KOPT-K1 (cell line): ENCODE measurements around the gene ZNF462.
"Not testable (repeated sequence)": the region's sequence is repeated elsewhere in the genome, so short reads cannot be mapped to it uniquely, and the experiment has no call there.

Source experiments
- H3K27ac ChIP-seq: fragments of 200-600 bp; sonication (generic); 2 replicates; pipeline ENCODE4 v1.5.1; 2016; ENCODE audit warnings: antibody characterized with exemption, mild to moderate bottlenecking, low read depth, low read length; ENCODE audit not compliant: poor library complexity, severe bottlenecking
- H3K36me3 ChIP-seq: fragments of 200-600 bp; sonication (generic); 2 replicates; pipeline ENCODE4 v1.5.1; 2017; ENCODE audit warnings: antibody characterized with exemption, mild to moderate bottlenecking, low read length, moderate library complexity; ENCODE audit not compliant: insufficient read depth
- H3K9me3 ChIP-seq: fragments of 200-600 bp; sonication (generic); 2 replicates; pipeline ENCODE4 v1.5.1; 2017; ENCODE audit warnings: antibody characterized with exemption, low read length, mild to moderate bottlenecking; ENCODE audit not compliant: insufficient read depth, poor library complexity, severe bottlenecking

Gene ZNF462

DNA sequence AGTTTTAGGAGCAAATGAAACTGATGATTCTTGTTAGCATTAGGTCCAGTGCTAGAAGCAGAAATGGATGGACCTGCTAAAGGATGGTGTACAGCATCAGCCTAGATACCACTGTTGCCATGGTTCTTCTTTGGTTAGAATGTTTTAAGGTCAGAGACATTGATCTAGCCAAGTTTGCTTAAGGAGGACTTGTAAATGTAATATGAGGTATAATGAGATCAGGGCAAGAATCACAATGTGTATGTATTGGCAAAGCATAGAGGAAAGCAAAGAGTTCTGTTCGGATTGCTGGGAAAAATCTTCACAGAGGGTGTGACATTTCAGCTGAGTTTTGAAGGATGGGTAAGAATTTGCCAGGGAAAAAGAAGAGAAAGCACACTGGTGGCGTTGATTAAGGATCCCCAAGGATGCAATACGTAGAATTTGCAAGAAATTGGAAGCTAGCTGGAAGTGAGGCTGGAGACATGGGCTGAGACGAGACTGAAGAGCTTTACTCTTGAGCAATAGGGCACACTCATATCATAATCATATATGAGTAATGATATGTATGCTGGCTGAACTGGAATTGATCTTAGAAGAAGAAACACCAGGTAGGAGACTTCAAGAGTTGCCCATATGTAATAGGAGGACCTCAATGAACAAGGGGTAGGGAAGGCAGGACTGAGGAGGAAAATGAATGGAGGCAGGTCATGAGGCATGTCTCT is 102.0 kb downstream of the ZNF462 start:
- no peak overlapping the region for H3K27ac ChIP-seq
- H3K36me3 ChIP-seq: no peaks in the 10 kb centered on the region
- H3K9me3 ChIP-seq: no peaks in the 10 kb centered on the region

DNA sequence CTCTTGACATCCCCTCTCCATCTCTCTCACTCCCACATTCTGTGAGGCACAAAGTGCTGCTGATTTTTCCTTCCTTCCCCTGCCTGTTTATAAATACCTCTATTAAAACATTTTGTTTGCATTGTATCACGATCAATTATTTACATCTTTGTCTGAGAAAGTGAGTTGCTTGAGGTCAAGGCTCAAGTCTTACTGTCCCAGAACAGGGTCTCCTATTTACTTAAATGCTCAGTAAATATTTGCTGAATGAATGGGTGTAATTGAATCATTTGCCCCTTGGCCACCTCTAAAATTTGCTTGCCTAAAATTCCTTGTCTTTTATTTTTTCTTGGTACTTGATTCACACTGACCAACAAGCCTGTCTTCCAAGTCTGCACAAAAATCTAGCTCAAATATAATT is 103.5 kb downstream of the ZNF462 start:
- Histone ChIP-seq H3K27ac (no peak overlapping the region), H3K9me3 (no peaks in the 10 kb centered on the region), H3K36me3 (no peaks in the 10 kb centered on the region)

DNA sequence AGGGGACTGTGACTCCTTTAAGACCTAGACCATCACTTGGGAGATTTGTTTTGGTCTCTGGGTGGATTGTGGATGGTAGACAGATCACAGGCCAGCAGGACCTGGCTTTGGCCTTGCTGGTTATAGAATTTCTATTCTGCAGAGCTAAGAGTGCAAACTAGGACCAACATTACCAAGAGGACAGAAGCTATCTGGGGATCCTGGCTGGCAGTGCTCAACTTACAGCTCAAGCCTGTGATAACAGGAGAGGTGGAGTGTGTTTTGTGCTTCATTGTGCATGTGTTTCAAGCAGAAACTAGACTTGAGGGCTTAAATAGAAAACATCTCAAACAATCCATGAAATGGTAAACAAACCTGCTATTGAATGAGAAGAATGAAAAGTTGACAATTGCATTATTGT is 106.7 kb downstream of the ZNF462 start:
- no peaks in the 10 kb centered on the region for H3K36me3 ChIP-seq

DNA sequence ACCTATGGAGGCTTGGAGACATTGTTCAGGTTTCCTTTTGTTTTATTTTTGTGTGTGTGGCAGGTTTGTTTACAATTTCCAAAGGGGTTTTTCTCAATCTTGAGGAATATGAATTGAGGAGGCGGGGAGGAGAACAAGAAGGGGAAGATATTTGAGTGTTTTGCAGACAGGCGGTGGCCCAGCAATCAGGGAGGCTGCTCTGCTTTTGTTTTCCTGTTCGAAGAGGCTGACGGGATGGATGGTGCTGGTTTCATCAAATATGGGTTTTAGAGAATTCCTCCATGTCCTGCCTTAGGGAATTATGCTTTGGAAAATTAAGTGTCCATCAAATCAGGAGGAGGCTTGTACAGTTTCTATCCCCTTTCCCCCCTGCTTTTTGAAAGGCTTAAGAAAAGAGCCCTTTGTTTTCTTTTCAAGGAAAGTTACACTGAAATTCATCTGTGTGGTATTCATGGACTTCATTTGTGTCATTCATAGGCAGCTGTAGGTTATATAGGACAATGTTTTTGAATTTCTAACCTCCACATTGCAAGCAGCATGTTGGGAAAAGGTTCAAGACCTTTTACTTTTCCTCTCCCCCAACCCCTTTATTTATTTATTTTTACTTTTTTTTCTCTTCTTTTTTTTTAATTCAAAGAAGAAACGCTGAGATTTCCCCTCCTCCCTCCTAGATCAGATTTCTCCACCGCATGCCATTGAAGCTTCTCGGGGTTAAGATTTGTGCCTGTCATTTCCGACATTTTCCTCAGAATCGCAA is 107.4 kb downstream of the ZNF462 start:
- Histone ChIP-seq H3K36me3 (no peaks in the 10 kb centered on the region), H3K9me3 (no peaks in the 10 kb centered on the region), H3K27ac (no peak overlapping the region)

More for the DNA sequence above, 106.7 kb downstream of the ZNF462 start:
- H3K9me3 ChIP-seq: no peaks in the 10 kb centered on the region
- H3K27ac ChIP-seq: no peak overlapping the region

DNA sequence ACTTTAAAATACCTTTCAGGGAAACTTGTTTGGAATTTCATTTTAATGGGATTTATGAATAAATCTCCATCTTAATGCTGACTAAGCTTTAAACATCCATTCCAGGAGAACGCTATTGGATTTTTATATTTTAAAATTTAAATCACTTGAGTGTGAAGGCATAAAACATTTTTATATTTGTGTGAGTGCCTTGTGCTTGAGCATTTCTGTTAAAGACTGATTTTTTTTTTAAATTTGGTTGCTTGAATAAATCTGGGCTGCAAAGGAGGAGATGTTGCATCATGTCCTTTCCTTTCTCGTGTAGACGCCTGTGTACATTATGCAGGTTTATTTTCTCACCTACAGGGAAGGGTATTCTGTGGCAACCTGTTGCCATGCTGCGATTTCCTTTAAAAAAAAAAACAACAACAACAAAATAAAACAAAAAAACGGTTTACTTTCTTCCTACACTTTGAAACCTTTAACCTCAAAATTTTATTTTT is 108.1 kb downstream of the ZNF462 start:
- no peaks in the 10 kb centered on the region for H3K9me3 ChIP-seq
- no peak overlapping the region for H3K27ac ChIP-seq
- no peaks in the 10 kb centered on the region for H3K36me3 ChIP-seq

DNA sequence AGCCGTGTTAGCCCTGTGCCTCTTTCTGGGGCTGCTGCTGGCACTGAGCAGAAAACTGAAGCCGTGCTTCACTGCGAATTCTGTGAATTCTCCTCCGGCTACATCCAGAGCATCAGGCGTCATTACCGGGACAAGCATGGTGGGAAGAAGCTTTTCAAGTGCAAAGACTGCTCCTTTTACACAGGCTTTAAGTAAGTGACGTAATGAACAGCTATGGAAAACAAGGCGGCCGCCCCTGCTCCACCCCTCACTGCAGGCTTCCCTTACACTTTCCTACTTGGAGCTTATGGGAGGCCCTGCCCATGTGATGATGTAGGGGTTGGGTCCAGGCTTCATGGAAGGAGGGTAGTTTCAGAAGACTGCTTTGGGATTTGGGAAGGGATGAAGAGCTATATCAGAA is 109.1 kb downstream of the ZNF462 start:
- Histone ChIP-seq H3K27ac (no peak overlapping the region), H3K36me3 (no peaks in the 10 kb centered on the region), H3K9me3 (no peaks in the 10 kb centered on the region)

DNA sequence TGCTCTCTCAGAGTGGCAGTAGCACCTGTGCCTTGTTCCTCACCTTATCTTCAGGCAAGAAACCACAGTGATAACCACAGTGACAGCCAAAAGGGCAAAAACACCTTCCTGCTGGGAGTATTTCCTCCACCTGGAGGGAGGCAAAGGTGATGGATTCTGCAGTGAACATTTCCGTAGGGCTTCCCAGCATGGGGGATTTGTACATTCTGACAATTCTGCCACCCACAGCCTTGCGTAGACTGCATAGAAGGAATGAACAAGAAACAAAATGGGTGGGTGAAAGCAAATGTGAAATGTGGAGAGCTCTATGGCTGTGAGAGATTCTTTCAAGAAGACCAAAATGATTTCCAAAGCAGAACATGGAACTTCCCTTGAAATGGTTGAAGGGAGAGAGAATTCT is 111.4 kb downstream of the ZNF462 start:
- H3K9me3 ChIP-seq: no peaks in the 10 kb centered on the region
- H3K36me3 ChIP-seq: no peaks in the 10 kb centered on the region
- no peak overlapping the region for H3K27ac ChIP-seq

DNA sequence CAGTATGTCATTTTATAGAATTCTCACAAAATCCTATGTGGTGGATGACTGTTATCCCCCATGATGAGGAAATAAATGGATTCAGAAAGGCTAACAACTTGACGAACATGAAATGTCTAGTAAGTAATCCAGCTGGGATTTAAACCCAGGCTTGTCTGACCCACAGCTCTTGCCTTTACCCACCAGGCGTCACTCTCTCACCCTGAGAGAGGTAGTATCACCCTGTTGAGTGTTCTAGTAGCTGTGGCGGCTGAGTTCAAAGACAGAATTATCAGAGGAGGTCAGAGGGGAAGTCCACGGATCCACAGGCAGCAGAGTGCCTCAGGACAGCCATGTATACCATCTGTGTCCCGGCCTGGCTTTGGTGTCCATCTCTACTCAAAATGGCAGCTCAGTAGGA is 113.8 kb downstream of the ZNF462 start:
- H3K9me3 ChIP-seq: no peaks in the 10 kb centered on the region
- H3K36me3 ChIP-seq: no peaks in the 10 kb centered on the region
- H3K27ac ChIP-seq: no peak overlapping the region

DNA sequence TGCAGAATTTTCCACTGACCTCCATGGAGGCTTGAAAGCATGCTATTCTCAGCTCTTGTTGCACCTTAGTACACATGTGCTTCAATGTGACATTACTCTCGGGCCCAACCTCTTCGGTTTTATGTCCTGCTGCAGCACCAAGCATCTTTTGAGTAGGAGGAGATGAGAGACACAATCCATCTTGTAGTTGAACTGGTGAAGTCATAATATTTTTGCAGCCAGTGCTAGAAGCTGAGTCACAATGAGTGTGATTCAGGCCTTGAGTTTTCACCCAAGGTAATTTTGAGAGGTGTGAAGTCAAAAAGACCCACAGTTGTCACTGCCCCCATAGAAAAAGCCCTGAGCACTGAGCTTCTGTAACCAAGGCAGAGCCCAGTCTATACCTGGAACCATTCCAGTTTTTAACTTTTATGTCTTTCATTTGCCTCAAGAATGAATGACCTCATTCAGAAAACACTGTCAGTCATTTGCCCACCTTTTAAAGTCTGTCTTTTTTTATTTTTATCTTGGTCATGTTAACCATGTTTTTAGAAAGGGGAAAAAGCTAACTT is 117.7 kb downstream of the ZNF462 start:
- Histone ChIP-seq H3K36me3 (no peaks in the 10 kb centered on the region), H3K27ac (no peak overlapping the region), H3K9me3 (no peaks in the 10 kb centered on the region)

DNA sequence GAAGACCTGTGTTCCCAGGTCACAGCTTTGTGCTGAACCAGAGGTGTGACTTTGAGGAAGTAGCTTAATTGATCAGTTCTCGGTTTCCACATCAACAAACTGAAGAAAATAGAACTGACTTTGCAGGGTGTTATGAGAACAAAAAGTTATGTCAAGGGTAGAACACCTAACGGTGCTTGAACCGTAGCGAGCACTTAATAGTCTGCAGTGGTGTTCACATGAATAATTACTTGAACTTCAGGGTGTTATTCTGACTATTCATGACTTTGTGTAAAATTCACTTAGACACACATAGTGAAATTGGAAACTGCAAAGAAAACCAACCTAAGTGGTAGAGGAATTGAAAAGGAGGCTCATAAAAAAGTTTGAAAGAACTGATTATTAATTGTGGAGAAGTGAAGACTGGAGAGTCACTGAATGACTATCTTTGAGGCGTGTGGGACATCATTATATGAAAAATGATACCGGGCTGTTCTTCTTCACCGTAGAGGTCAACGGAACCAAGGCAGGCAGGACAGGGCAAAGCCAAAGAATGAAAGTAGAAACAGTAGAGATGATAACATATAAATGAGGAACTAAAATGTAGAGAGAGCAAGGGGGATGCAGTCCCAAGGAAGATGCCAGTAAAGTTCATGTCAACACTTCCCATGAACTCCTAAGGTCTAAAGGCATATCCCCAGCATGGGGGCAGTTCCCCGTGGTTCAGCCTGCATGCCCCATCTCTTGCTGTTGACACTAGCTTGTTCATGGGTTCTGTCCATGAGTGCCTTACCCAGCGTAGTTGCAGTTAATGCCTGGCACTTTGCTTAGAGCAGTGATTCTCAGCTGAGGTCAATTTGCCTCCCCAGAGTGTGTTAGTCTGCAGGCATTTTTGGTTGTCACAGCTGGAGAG is 118.7 kb downstream of the ZNF462 start:
- Histone ChIP-seq H3K36me3 (no peaks in the 10 kb centered on the region), H3K27ac (no peak overlapping the region), H3K9me3 (no peaks in the 10 kb centered on the region)

DNA sequence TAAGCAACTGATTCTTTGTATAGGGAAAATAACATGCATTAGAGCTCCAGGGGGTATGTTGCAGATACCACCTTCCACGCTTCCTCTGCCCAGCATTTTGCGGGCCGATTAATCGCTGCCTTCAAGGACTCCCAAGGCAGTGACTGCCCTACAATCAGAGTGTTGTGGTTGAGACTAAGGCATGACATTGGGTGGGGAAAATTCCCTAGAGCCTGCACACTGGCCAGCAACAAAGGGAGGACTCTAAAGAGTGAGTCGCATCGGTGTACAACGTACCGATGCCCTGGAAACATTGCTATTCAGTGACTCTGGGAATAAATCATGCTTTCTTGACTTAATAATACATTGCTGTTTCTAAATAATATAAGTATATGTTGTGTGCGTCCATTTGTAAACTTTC is 119.7 kb downstream of the ZNF462 start:
- no peak overlapping the region for H3K27ac ChIP-seq

DNA sequence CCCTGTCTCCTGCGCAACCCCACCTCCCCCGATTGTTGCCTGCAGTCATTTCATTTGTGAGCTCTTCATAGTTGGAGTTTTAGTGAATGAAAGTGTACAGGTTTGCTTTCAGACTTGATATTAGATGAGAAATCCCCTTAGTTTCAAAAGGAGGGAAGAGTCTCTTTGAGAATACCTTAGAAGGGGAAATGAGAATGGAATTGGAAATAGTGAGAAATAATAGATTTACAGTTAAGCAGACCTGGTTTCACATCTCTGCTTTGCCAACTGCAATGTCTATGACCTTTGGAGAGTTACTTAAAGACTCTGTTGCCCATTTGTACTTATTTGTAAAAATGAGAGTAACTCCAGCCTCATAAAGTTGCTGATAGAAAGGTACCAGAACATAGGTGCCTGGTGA is 120.4 kb downstream of the ZNF462 start:
- Histone ChIP-seq H3K36me3 (no peaks in the 10 kb centered on the region), H3K9me3 (no peaks in the 10 kb centered on the region), H3K27ac (no peak overlapping the region)

More for the DNA sequence above, 119.7 kb downstream of the ZNF462 start:
- H3K9me3 ChIP-seq: no peaks in the 10 kb centered on the region
- H3K36me3 ChIP-seq: no peaks in the 10 kb centered on the region

DNA sequence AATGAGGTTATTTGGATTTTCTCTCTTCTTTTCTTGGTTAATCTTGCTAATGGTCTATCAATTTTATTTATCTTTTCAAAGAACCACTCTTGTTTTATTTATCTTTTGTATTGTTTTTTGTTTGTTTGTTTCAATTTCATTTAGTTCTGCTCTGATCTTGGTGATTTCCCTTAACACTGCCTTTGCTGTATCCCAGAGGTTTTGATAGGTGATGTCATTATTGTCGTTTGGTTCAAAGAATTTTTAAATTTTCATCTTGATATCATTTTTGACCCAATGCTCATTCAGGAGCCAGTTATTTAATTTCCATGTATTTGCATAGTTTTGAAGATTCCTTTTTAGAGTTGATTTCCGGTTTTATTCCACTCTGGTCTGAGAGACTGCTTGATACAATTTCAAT is 126.9 kb downstream of the ZNF462 start:
- not testable (repeated sequence) for H3K9me3 ChIP-seq, H3K27ac ChIP-seq, H3K36me3 ChIP-seq

DNA sequence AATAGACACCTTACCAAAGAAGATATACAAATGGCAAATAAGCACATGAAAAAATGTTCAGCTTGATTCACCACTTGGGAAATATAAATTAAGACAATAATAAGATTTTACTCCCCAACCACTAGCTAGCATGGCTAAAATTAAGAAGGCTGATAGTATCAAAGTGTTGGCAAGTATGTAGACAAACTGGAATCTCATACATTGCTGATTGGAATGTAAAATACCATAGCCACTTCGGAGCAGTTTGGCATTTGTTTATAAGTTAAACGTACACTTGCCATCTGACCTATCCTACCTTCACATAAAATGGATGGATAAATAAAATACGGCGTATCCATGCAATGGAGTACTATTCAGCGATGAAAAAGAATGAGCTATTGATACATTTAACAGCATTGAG is 129.2 kb downstream of the ZNF462 start:
- Histone ChIP-seq H3K27ac (no peak overlapping the region), H3K9me3 (no peaks in the 10 kb centered on the region), H3K36me3 (no peaks in the 10 kb centered on the region)

DNA sequence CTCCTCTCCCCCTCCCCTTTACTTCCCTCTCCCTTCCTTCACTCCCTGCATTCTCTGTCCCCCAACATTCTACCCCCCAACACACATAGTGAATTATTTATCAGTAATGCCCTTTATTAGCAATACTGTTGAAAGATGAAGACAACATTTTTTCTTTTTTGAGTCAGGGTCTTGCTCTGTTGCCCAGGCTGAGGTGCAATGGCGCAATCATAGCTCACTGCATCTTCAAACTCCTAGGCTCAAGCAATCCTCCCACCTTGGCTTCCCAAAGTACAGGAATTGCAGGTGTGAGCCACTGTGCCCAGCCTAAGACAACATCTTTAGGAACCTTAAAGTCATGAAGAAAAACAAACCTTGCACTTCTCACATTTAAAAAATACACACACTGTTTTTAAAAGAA is 130.6 kb downstream of the ZNF462 start:
- Histone ChIP-seq H3K27ac (no peak overlapping the region), H3K36me3 (no peaks in the 10 kb centered on the region), H3K9me3 (no peaks in the 10 kb centered on the region)
